WTC11 (cell line): Measurements from ENCODE around the gene SLC44A5. TPM values are rescaled to one million over a fixed set of nuclear protein-coding genes. Genes with fewer than 3 reads are reported as not detected.
A peak's percentile ranks its signal among the peaks of the same experiment; 100 is the strongest.

ENCODE experiments used
- ATAC-seq: fragments of 200-7000 bp; cut with Tn5 transposase; 2 replicates; pipeline ENCODE4 v1.10.0; 2021; ENCODE audit warnings: mild to moderate bottlenecking, moderate library complexity
- CTCF ChIA-PET: fragments of 300-600 bp; sonication (Branson Sonifier 250); formaldehyde crosslinking; loops from one replicate; lab custom pipeline; 2021; ENCODE audit warnings: antibody characterized with exemption; lab: Charles Lee
- POLR2A ChIA-PET: fragments of 350-600 bp; sonication (Branson Sonifier 250); formaldehyde crosslinking; loops from one replicate; lab custom pipeline; 2021; ENCODE audit warnings: antibody characterized with exemption; lab: Charles Lee
- DNase-seq: peaks from one replicate; pipeline ENCODE4 v3.0.0; 2021; ENCODE audit warnings: low spot score
- H3K27ac Mint-ChIP-seq: 2 replicates; pipeline ENCODE4 v1.8.0; 2021; ENCODE audit warnings: mixed read lengths
- H3K27me3 Mint-ChIP-seq: 2 replicates; pipeline ENCODE4 v1.8.0; 2021; ENCODE audit warnings: low read depth, mild to moderate bottlenecking, moderate library complexity, mixed read lengths
- H3K36me3 Mint-ChIP-seq: 2 replicates; pipeline ENCODE4 v1.8.0; 2021; ENCODE audit warnings: mixed read lengths
- H3K4me1 Mint-ChIP-seq: 2 replicates; pipeline ENCODE4 v1.8.0; 2022; ENCODE audit warnings: mixed read lengths
- H3K4me3 Mint-ChIP-seq: 2 replicates; pipeline ENCODE4 v1.8.0; 2021; ENCODE audit warnings: mild to moderate bottlenecking, moderate library complexity, mixed read lengths
- H3K9me3 Mint-ChIP-seq: 2 replicates; pipeline ENCODE4 v1.8.0; 2021; ENCODE audit warnings: mixed read lengths
- ATF1 ChIP-seq: sonication (generic); formaldehyde crosslinking; IDR thresholded peaks from 2 replicates; pipeline ENCODE4 v1.8.1; 2023; ENCODE audit warnings: mild to moderate bottlenecking, moderate library complexity, missing genetic modification reagents
- ATF6 ChIP-seq: sonication (generic); formaldehyde crosslinking; IDR thresholded peaks from 2 replicates; pipeline ENCODE4 v1.8.1; 2023; ENCODE audit warnings: mild to moderate bottlenecking, missing genetic modification reagents
- CBFB ChIP-seq: sonication (generic); formaldehyde crosslinking; IDR thresholded peaks from 2 replicates; pipeline ENCODE4 v1.8.1; 2022; ENCODE audit warnings: mild to moderate bottlenecking, low read depth, missing genetic modification reagents
- ESRRA ChIP-seq: sonication (generic); formaldehyde crosslinking; IDR thresholded peaks from 2 replicates; pipeline ENCODE4 v1.8.1; 2022; ENCODE audit warnings: mild to moderate bottlenecking, missing genetic modification reagents, borderline replicate concordance
- GABPB1 ChIP-seq: sonication (generic); formaldehyde crosslinking; IDR thresholded peaks from 2 replicates; pipeline ENCODE4 v1.8.1; 2023; ENCODE audit warnings: mild to moderate bottlenecking, missing genetic modification reagents
- JUN ChIP-seq: sonication (generic); formaldehyde crosslinking; IDR thresholded peaks from 2 replicates; pipeline ENCODE4 v1.8.0; 2023; ENCODE audit warnings: mild to moderate bottlenecking, missing genetic modification reagents
- NR3C1 ChIP-seq: sonication (generic); formaldehyde crosslinking; conservative IDR thresholded peaks from 2 replicates; pipeline ENCODE4 v1.8.1; 2023; ENCODE audit warnings: low read depth, mild to moderate bottlenecking, missing genetic modification reagents
- SP1 ChIP-seq: sonication (generic); formaldehyde crosslinking; conservative IDR thresholded peaks from 2 replicates; pipeline ENCODE4 v1.8.1; 2022; ENCODE audit warnings: missing genetic modification reagents
- ZBTB43 ChIP-seq: sonication (generic); formaldehyde crosslinking; IDR thresholded peaks from 2 replicates; pipeline ENCODE4 v1.8.1; 2023; ENCODE audit warnings: mild to moderate bottlenecking, missing genetic modification reagents
- ZNF232 ChIP-seq: sonication (generic); formaldehyde crosslinking; IDR thresholded peaks from 2 replicates; pipeline ENCODE4 v1.8.0; 2022; ENCODE audit warnings: mild to moderate bottlenecking, missing genetic modification reagents
- ZNF317 ChIP-seq: sonication (generic); formaldehyde crosslinking; IDR thresholded peaks from 2 replicates; pipeline ENCODE4 v1.8.1; 2023; ENCODE audit warnings: low read depth, mild to moderate bottlenecking, moderate library complexity, missing genetic modification reagents, borderline replicate concordance
- total RNA-seq: library from RNA; stranded (reverse); gene quantifications from 3 replicates; pipeline ENCODE4 v1.2.3, GENCODE V29; 2021
- TF ChIP-seq, protein P1 (sequence below): fragments of 250-450 bp; sonication (Bioruptor Pico); IDR thresholded peaks from 2 replicates; pipeline ENCODE4 v1.9.0; 2021; ENCODE audit warnings: moderate library complexity, mild to moderate bottlenecking, inconsistent platforms, borderline replicate concordance
- TF ChIP-seq, protein P2 (sequence below): fragments of 200-600 bp; IDR thresholded peaks from 2 replicates; pipeline ENCODE4 v1.8.0; 2022; ENCODE audit warnings: antibody characterized with exemption
- TF ChIP-seq, protein P3 (sequence below): sonication (generic); formaldehyde crosslinking; conservative IDR thresholded peaks from 2 replicates; pipeline ENCODE4 v1.8.1; 2023; ENCODE audit warnings: mild to moderate bottlenecking, low read depth, missing genetic modification reagents, moderate library complexity
- TF ChIP-seq, protein P4 (sequence below): sonication (generic); formaldehyde crosslinking; IDR thresholded peaks from 2 replicates; pipeline ENCODE4 v1.8.1; 2023; ENCODE audit warnings: mild to moderate bottlenecking, moderate library complexity, missing genetic modification reagents
- TF ChIP-seq, protein P5 (sequence below): sonication (generic); formaldehyde crosslinking; IDR thresholded peaks from 2 replicates; pipeline ENCODE4 v1.8.1; 2022; ENCODE audit warnings: mild to moderate bottlenecking, moderate library complexity, missing genetic modification reagents

SLC44A5 gene
- total RNA-seq, 1 experiment from 2014 or later = 1.8 TPM

DNA sequence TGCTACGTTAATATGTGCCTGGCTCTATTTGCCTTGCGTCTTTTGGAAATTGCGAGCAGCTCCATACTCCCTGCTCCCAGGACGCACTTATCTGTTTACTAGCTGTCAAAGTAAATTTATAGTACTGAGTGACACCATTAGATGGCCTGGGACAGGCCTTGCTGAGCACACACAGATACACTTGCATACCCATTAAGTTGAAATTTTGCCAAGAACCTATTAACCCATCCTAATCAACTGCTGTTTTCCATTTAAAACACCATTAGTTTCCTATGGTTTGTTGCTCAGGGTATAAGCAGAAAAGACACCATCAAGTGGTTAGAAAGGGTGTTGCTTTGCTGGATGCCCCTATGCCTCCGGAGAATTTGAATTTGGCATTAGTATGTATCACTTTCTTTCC, 187.3 kb downstream of the SLC44A5 start:
- POLR2A ChIA-PET = no interaction called here
- H3K27me3 Mint-ChIP-seq = no peaks in the 10 kb centered on the region
- no peak overlapping the region for H3K27ac Mint-ChIP-seq
- TF ChIP-seq, protein P1, sequence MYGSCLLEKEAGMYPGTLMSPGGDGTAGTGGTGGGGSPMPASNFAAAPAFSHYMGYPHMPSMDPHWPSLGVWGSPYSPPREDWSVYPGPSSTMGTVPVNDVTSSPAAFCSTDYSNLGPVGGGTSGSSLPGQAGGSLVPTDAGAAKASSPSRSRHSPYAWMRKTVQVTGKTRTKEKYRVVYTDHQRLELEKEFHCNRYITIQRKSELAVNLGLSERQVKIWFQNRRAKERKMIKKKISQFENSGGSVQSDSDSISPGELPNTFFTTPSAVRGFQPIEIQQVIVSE (CRISPR knock-in tag) = no peak
- TF ChIP-seq, protein P2, sequence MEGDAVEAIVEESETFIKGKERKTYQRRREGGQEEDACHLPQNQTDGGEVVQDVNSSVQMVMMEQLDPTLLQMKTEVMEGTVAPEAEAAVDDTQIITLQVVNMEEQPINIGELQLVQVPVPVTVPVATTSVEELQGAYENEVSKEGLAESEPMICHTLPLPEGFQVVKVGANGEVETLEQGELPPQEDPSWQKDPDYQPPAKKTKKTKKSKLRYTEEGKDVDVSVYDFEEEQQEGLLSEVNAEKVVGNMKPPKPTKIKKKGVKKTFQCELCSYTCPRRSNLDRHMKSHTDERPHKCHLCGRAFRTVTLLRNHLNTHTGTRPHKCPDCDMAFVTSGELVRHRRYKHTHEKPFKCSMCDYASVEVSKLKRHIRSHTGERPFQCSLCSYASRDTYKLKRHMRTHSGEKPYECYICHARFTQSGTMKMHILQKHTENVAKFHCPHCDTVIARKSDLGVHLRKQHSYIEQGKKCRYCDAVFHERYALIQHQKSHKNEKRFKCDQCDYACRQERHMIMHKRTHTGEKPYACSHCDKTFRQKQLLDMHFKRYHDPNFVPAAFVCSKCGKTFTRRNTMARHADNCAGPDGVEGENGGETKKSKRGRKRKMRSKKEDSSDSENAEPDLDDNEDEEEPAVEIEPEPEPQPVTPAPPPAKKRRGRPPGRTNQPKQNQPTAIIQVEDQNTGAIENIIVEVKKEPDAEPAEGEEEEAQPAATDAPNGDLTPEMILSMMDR = peak; percentile 20; the same call in 1 of the 2 replicates
- TF ChIP-seq, all 79 proteins: peak for 1
- H3K9me3 Mint-ChIP-seq = no peaks in the 10 kb centered on the region
- H3K4me1 Mint-ChIP-seq = peaks cover 6% of the 10 kb centered on the region; the same call in 1 of the 2 replicates
- CTCF ChIA-PET = interaction anchor here (1.0 to 2.2 kb wide), 3 partner anchors 137 to 190 kb away, joined by 4 to 9 read pairs (median 5); no protein-coding TSS in a partner anchor
- no peak overlapping the region for H3K4me3 Mint-ChIP-seq
- no peak for DNase-seq
- H3K36me3 Mint-ChIP-seq = no peaks in the 10 kb centered on the region
- ATAC-seq = peak; percentile 90

GRCh38 chr1:75423136-75423535, 187.8 kb downstream of the SLC44A5 start:
- DNase-seq = no peak
- H3K9me3 Mint-ChIP-seq = no peaks in the 10 kb centered on the region
- H3K27ac Mint-ChIP-seq = no peak overlapping the region
- peaks cover 6% of the 10 kb centered on the region; the same call in 1 of the 2 replicates for H3K4me1 Mint-ChIP-seq
- ATAC-seq = no peak
- CTCF ChIA-PET = interaction anchor here (1.0 to 2.2 kb wide), 3 partner anchors 136 to 190 kb away, joined by 4 to 9 read pairs (median 5); no protein-coding TSS in a partner anchor
- TF ChIP-seq ATF6 (CRISPR knock-in tag) = no peak
- TF ChIP-seq GABPB1 (CRISPR knock-in tag) = no peak
- TF ChIP-seq NR3C1 (CRISPR knock-in tag) = no peak
- TF ChIP-seq, protein P3, sequence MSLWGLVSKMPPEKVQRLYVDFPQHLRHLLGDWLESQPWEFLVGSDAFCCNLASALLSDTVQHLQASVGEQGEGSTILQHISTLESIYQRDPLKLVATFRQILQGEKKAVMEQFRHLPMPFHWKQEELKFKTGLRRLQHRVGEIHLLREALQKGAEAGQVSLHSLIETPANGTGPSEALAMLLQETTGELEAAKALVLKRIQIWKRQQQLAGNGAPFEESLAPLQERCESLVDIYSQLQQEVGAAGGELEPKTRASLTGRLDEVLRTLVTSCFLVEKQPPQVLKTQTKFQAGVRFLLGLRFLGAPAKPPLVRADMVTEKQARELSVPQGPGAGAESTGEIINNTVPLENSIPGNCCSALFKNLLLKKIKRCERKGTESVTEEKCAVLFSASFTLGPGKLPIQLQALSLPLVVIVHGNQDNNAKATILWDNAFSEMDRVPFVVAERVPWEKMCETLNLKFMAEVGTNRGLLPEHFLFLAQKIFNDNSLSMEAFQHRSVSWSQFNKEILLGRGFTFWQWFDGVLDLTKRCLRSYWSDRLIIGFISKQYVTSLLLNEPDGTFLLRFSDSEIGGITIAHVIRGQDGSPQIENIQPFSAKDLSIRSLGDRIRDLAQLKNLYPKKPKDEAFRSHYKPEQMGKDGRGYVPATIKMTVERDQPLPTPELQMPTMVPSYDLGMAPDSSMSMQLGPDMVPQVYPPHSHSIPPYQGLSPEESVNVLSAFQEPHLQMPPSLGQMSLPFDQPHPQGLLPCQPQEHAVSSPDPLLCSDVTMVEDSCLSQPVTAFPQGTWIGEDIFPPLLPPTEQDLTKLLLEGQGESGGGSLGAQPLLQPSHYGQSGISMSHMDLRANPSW (CRISPR knock-in tag) = no peak
- no peak for TF ChIP-seq ZBTB43 (CRISPR knock-in tag)
- TF ChIP-seq, all 79 proteins: peak for 0
- no peaks in the 10 kb centered on the region for H3K27me3 Mint-ChIP-seq
- POLR2A ChIA-PET = no interaction called here
- H3K36me3 Mint-ChIP-seq = no peaks in the 10 kb centered on the region
- no peak overlapping the region for H3K4me3 Mint-ChIP-seq

GRCh38 chr1:75421371-75421770, 189.5 kb downstream of the SLC44A5 start:
- no peak overlapping the region for H3K4me3 Mint-ChIP-seq
- H3K9me3 Mint-ChIP-seq = peaks cover 11% of the 10 kb centered on the region
- DNase-seq (no peak), ATAC-seq (no peak)
- TF ChIP-seq GABPB1 (CRISPR knock-in tag) (no peak), ATF1 (CRISPR knock-in tag) (no peak), JUN (CRISPR knock-in tag) (no peak), ZNF317 (no peak), CBFB (no peak), SP1 (CRISPR knock-in tag) (no peak), ESRRA (CRISPR knock-in tag) (no peak), ZNF232 (no peak)
- TF ChIP-seq, protein P4, sequence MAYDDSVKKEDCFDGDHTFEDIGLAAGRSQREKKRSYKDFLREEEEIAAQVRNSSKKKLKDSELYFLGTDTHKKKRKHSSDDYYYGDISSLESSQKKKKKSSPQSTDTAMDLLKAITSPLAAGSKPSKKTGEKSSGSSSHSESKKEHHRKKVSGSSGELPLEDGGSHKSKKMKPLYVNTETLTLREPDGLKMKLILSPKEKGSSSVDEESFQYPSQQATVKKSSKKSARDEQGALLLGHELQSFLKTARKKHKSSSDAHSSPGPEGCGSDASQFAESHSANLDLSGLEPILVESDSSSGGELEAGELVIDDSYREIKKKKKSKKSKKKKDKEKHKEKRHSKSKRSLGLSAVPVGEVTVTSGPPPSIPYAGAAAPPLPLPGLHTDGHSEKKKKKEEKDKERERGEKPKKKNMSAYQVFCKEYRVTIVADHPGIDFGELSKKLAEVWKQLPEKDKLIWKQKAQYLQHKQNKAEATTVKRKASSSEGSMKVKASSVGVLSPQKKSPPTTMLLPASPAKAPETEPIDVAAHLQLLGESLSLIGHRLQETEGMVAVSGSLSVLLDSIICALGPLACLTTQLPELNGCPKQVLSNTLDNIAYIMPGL (CRISPR knock-in tag) = no peak
- TF ChIP-seq, protein P5, sequence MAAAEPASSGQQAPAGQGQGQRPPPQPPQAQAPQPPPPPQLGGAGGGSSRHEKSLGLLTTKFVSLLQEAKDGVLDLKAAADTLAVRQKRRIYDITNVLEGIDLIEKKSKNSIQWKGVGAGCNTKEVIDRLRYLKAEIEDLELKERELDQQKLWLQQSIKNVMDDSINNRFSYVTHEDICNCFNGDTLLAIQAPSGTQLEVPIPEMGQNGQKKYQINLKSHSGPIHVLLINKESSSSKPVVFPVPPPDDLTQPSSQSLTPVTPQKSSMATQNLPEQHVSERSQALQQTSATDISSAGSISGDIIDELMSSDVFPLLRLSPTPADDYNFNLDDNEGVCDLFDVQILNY (CRISPR knock-in tag) = no peak
- no peak overlapping the region for H3K27ac Mint-ChIP-seq
- H3K36me3 Mint-ChIP-seq = peaks cover 6% of the 10 kb centered on the region; the same call in 1 of the 2 replicates
- ChIA-PET POLR2A (no interaction called here), CTCF (no interaction called here)
- no peaks in the 10 kb centered on the region for H3K27me3 Mint-ChIP-seq
- H3K4me1 Mint-ChIP-seq = peaks cover 6% of the 10 kb centered on the region; the same call in 1 of the 2 replicates
